ENCODE results near the gene YDJC.

Gene YDJC

GRCh38 chr22:21633481-21633880, 3.7 kb upstream of the YDJC start:
- no peak overlapping the region for H3K27ac ChIP-seq
- TF ChIP-seq CTCF (IDR thresholded peaks at IDR 0.05) (no peak), ZFX (IDR thresholded peaks at IDR 0.05; ENCODE audit: borderline replicate concordance) (no peak)

GRCh38 chr22:21632931-21633330, 3.1 kb upstream of the YDJC start:
- no peak overlapping the region for H3K27ac ChIP-seq

GRCh38 chr22:21632237-21632895, 2.5 kb upstream of the YDJC start, which contains the start of gene CCDC116:
TSS of gene CCDC116 (plus strand) at chr22:21632760. CDS start at chr22:21633182, 422 bp downstream.
- H3K27ac ChIP-seq: no peak within 1 kb of the TSS
- TF ChIP-seq ZFX (IDR thresholded peaks at IDR 0.05; ENCODE audit: borderline replicate concordance) (no peak), CTCF (IDR thresholded peaks at IDR 0.05) (0 out of 2 replicates have a peak, but pooled peaks have one; percentile 7)

More at GRCh38 chr22:21632931-21633330, 3.1 kb upstream of the YDJC start:
- TF ChIP-seq CTCF (IDR thresholded peaks at IDR 0.05): no peak

GRCh38 chr22:21631025-21631424, 1.2 kb upstream of the YDJC start:
- H3K27ac ChIP-seq: no peak overlapping the region
- TF ChIP-seq ZFX (IDR thresholded peaks at IDR 0.05; ENCODE audit: borderline replicate concordance) (no peak), CTCF (IDR thresholded peaks at IDR 0.05) (no peak)

- peak overlapping the region; percentile 89 for H3K27ac ChIP-seq
- TF ChIP-seq CTCF (IDR thresholded peaks at IDR 0.05) (no peak), ZFX (IDR thresholded peaks at IDR 0.05; ENCODE audit: borderline replicate concordance) (no peak)
These were observed 1.2 kb downstream of the YDJC start for GRCh38 chr22:21628386-21629254.

- no peak for TF ChIP-seq ZFX (IDR thresholded peaks at IDR 0.05; ENCODE audit: borderline replicate concordance)
- TF ChIP-seq CTCF (IDR thresholded peaks at IDR 0.05): no peak
- H3K27ac ChIP-seq: peak overlapping the region; percentile 89; the same call in 1 of the 2 replicates
These were observed 2.9 kb downstream of the YDJC start for GRCh38 chr22:21626735-21627469.

Data from 22Rv1 (cell line).